PC-3 (cell line): ENCODE results near the gene MEF2C.

Experiments used
- EZH2 ChIP-seq: fragments of 300-600 bp; sonication (generic); IDR thresholded peaks from one replicate; pipeline ENCODE4 v1.6.1; 2017; ENCODE audit warnings: antibody characterized with exemption, mild to moderate bottlenecking, low read length; ENCODE audit not compliant: unreplicated experiment
- TF ChIP-seq, protein P1 (sequence below): fragments of 300-600 bp; sonication (generic); conservative IDR thresholded peaks from 2 replicates; pipeline ENCODE4 v1.5.1; 2017; ENCODE audit warnings: antibody characterized with exemption, low read depth, mild to moderate bottlenecking, low read length

- TF ChIP-seq EZH2, result no peak
- TF ChIP-seq, protein P1, sequence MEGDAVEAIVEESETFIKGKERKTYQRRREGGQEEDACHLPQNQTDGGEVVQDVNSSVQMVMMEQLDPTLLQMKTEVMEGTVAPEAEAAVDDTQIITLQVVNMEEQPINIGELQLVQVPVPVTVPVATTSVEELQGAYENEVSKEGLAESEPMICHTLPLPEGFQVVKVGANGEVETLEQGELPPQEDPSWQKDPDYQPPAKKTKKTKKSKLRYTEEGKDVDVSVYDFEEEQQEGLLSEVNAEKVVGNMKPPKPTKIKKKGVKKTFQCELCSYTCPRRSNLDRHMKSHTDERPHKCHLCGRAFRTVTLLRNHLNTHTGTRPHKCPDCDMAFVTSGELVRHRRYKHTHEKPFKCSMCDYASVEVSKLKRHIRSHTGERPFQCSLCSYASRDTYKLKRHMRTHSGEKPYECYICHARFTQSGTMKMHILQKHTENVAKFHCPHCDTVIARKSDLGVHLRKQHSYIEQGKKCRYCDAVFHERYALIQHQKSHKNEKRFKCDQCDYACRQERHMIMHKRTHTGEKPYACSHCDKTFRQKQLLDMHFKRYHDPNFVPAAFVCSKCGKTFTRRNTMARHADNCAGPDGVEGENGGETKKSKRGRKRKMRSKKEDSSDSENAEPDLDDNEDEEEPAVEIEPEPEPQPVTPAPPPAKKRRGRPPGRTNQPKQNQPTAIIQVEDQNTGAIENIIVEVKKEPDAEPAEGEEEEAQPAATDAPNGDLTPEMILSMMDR, result no peak
These were observed 90.7 kb downstream of the MEF2C start for GRCh38 chr5:88792144-88792840.
